Esophagus squamous epithelium (tissue), 4 donors: ENCODE results near the gene STAT4.

Experiments
- POLR2A ChIP-seq, 4 donors: fragments of 450-650 bp; IDR thresholded peaks; one replicate each; pipeline ENCODE4 v1.6.1; 2017; ENCODE audit warnings: antibody characterized with exemption in 4 of 4, mild to moderate bottlenecking in 4 of 4, moderate library complexity in 3 of 4
- TF ChIP-seq, protein P1 (sequence below), 6 experiments: fragments of 450-650 bp in 4 of 6; fragments of 200-600 bp in 2 of 6; sonication (generic) in 2 of 6; IDR thresholded peaks; one replicate each; pipeline ENCODE4 v1.5.1; 2016 to 2019; ENCODE audit warnings: antibody characterized with exemption in 6 of 6, mild to moderate bottlenecking in 4 of 6, moderate library complexity in 4 of 6

DNA sequence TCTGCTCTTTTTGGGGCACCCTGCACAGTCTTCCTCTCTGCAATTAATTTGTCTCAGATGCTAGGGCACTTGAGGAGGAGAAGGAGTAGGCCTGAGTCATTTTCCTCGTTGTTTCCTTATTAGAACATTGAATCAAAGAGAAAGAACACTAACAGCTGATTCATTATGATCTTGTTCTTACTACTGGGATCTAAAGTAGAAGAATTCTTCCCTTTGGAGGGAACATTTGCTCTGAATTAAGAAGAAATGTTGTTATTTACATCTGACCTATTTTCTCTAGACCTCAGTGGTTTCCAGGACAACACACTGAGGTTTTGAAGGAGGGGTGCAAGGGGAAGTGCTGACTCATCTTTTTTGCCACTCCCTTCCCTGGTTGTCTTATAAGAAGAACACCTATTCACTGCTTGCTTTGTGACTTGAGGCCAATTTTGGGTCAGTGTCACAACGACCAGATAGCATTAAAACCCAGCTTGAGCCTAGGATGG lies 112.5 kb downstream of the STAT4 start:
- TF ChIP-seq, protein P1, sequence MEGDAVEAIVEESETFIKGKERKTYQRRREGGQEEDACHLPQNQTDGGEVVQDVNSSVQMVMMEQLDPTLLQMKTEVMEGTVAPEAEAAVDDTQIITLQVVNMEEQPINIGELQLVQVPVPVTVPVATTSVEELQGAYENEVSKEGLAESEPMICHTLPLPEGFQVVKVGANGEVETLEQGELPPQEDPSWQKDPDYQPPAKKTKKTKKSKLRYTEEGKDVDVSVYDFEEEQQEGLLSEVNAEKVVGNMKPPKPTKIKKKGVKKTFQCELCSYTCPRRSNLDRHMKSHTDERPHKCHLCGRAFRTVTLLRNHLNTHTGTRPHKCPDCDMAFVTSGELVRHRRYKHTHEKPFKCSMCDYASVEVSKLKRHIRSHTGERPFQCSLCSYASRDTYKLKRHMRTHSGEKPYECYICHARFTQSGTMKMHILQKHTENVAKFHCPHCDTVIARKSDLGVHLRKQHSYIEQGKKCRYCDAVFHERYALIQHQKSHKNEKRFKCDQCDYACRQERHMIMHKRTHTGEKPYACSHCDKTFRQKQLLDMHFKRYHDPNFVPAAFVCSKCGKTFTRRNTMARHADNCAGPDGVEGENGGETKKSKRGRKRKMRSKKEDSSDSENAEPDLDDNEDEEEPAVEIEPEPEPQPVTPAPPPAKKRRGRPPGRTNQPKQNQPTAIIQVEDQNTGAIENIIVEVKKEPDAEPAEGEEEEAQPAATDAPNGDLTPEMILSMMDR (IDR thresholded peaks at IDR 0.05) = no peak
- no peak for TF ChIP-seq POLR2A (IDR thresholded peaks at IDR 0.05)
